ENCODE measurements around the gene FAM234B. TPM values are rescaled to one million over a fixed set of nuclear protein-coding genes. Genes with fewer than 3 reads are reported as not detected.
"Not testable (repeated sequence)": the region's sequence is repeated elsewhere in the genome, so short reads cannot be mapped to it uniquely, and the experiment has no call there.

FAM234B gene
- polyA plus RNA-seq, 6 donors from 2014 or later, result 2.0 to 8.9 (median 6.2) TPM

GRCh38 chr12:13028825-13029570 is 15.2 kb upstream of the FAM234B start:
- Mint-ChIP-seq H3K36me3 (no peaks in the 10 kb centered on the region), H3K4me3 (no peak overlapping the region), H3K27ac (no peak overlapping the region), H3K27me3 (peaks cover 0 to 11% (median 0%) of the 10 kb centered on the region in 3 donors), H3K9me3 (no peaks in the 10 kb centered on the region), H3K4me1 (peaks cover 0 to 5% (median 5%) of the 10 kb centered on the region in 3 donors)
- DNase-seq, result no peak
- no peak for ATAC-seq (ENCODE audit: low read depth in 2 of 2)

- no peaks in the 10 kb centered on the region for H3K4me1 Mint-ChIP-seq
- peaks cover 0 to 6% (median 0%) of the 10 kb centered on the region in 3 donors for H3K27me3 Mint-ChIP-seq
- no peaks in the 10 kb centered on the region for H3K9me3 Mint-ChIP-seq
- H3K4me3 Mint-ChIP-seq, result no peak overlapping the region
- H3K27ac Mint-ChIP-seq, result no peak overlapping the region
- no peaks in the 10 kb centered on the region for H3K36me3 Mint-ChIP-seq
- ATAC-seq (ENCODE audit: low read depth in 2 of 2), result no peak
- DNase-seq, result no peak
Measured at GRCh38 chr12:13030541-13031291, 13.5 kb upstream of the FAM234B start.

- no peaks in the 10 kb centered on the region for H3K4me1 Mint-ChIP-seq
- ATAC-seq (ENCODE audit: low read depth in 2 of 2) (no peak), DNase-seq (no peak)
- no peak overlapping the region for H3K27ac Mint-ChIP-seq
- H3K9me3 Mint-ChIP-seq, result no peaks in the 10 kb centered on the region
- no peaks in the 10 kb centered on the region for H3K36me3 Mint-ChIP-seq
- no peak overlapping the region for H3K4me3 Mint-ChIP-seq
- H3K27me3 Mint-ChIP-seq, result no peaks in the 10 kb centered on the region
Measured at GRCh38 chr12:13032164-13032563, 12.0 kb upstream of the FAM234B start.

- DNase-seq, result no peak
- no peak overlapping the region for H3K4me3 Mint-ChIP-seq
- no peaks in the 10 kb centered on the region for H3K4me1 Mint-ChIP-seq
- H3K9me3 Mint-ChIP-seq, result no peaks in the 10 kb centered on the region
- ATAC-seq (ENCODE audit: low read depth in 2 of 2), result no peak
- no peaks in the 10 kb centered on the region for H3K27me3 Mint-ChIP-seq
- H3K27ac Mint-ChIP-seq, result no peak overlapping the region
- H3K36me3 Mint-ChIP-seq, result no peaks in the 10 kb centered on the region
Measured at GRCh38 chr12:13033476-13033875, 10.7 kb upstream of the FAM234B start.

- Mint-ChIP-seq H3K27ac (peak overlapping the region in 1 of 6 donors; percentile 30), H3K4me1 (peaks cover 15 to 18% (median 17%) of the 10 kb centered on the region in 3 donors)
- not testable (repeated sequence) for DNase-seq; H3K36me3 Mint-ChIP-seq; H3K9me3 Mint-ChIP-seq; H3K27me3 Mint-ChIP-seq; H3K4me3 Mint-ChIP-seq; ATAC-seq (ENCODE audit: low read depth in 2 of 2)
Measured at GRCh38 chr12:13035335-13035734, 8.8 kb upstream of the FAM234B start.

GRCh38 chr12:13036881-13037280 is 7.3 kb upstream of the FAM234B start:
- peak overlapping the region in 1 of 6 donors; percentile 56 for H3K27ac Mint-ChIP-seq
- no peak overlapping the region for H3K4me3 Mint-ChIP-seq
- no peaks in the 10 kb centered on the region for H3K36me3 Mint-ChIP-seq
- DNase-seq (no peak), ATAC-seq (ENCODE audit: low read depth in 2 of 2) (no peak)
- H3K27me3 Mint-ChIP-seq, result no peaks in the 10 kb centered on the region
- peaks cover 18 to 25% (median 20%) of the 10 kb centered on the region in 3 donors for H3K4me1 Mint-ChIP-seq
- H3K9me3 Mint-ChIP-seq, result no peaks in the 10 kb centered on the region

GRCh38 chr12:13038491-13039161 is 5.6 kb upstream of the FAM234B start:
- Mint-ChIP-seq H3K4me3 (no peak overlapping the region), H3K9me3 (no peaks in the 10 kb centered on the region), H3K36me3 (no peaks in the 10 kb centered on the region), H3K27me3 (no peaks in the 10 kb centered on the region), H3K27ac (peak overlapping the region in 2 of 6 donors; percentile 38 to 83), H3K4me1 (peaks cover 20 to 25% (median 22%) of the 10 kb centered on the region in 3 donors)
- no peak for ATAC-seq (ENCODE audit: low read depth in 2 of 2)
- DNase-seq, result no peak

- peaks cover 22 to 25% (median 25%) of the 10 kb centered on the region in 3 donors for H3K4me1 Mint-ChIP-seq
- no peaks in the 10 kb centered on the region for H3K9me3 Mint-ChIP-seq
- DNase-seq, result peak; percentile 25
- ATAC-seq (ENCODE audit: low read depth in 2 of 2), result peak; percentile 59 to 72
- peak overlapping the region in 3 of 6 donors; percentile 3 to 65 (median 53) for H3K27ac Mint-ChIP-seq
- no peaks in the 10 kb centered on the region for H3K27me3 Mint-ChIP-seq
- peak overlapping the region in 6 of 8 donors; percentile 12 to 35 (median 22) for H3K4me3 Mint-ChIP-seq
- H3K36me3 Mint-ChIP-seq, result no peaks in the 10 kb centered on the region
Measured at GRCh38 chr12:13039328-13039956, 4.7 kb upstream of the FAM234B start.

- ATAC-seq (ENCODE audit: low read depth in 2 of 2) (no peak), DNase-seq (no peak)
- Mint-ChIP-seq H3K4me1 (peaks cover 31 to 39% (median 35%) of the 10 kb centered on the region in 3 donors), H3K4me3 (peak overlapping the region in 1 of 8 donors; percentile 78), H3K36me3 (no peaks in the 10 kb centered on the region), H3K9me3 (no peaks in the 10 kb centered on the region), H3K27ac (peak overlapping the region in 1 of 6 donors; percentile 58), H3K27me3 (no peaks in the 10 kb centered on the region)
Measured at GRCh38 chr12:13041224-13041623, 3.0 kb upstream of the FAM234B start.

GRCh38 chr12:13042666-13043230 is 1.4 kb upstream of the FAM234B start:
- ATAC-seq (ENCODE audit: low read depth in 2 of 2), result no peak

GRCh38 chr12:13044906-13045299 is 722 bp downstream of the FAM234B start:
- Mint-ChIP-seq H3K27ac (peak overlapping the region in 3 of 6 donors; percentile 73 to 86 (median 80)), H3K4me3 (peak overlapping the region; percentile 86 to 95 (median 90)), H3K27me3 (no peaks in the 10 kb centered on the region), H3K4me1 (peaks cover 23 to 31% (median 25%) of the 10 kb centered on the region in 3 donors), H3K36me3 (no peaks in the 10 kb centered on the region), H3K9me3 (no peaks in the 10 kb centered on the region)
- DNase-seq (no peak), ATAC-seq (ENCODE audit: low read depth in 2 of 2) (no peak)

More at GRCh38 chr12:13042666-13043230, 1.4 kb upstream of the FAM234B start:
- Mint-ChIP-seq H3K27me3 (no peaks in the 10 kb centered on the region), H3K4me3 (peak overlapping the region in 6 of 8 donors; percentile 86 to 95 (median 88)), H3K4me1 (peaks cover 35 to 40% (median 37%) of the 10 kb centered on the region in 3 donors), H3K9me3 (no peaks in the 10 kb centered on the region), H3K36me3 (no peaks in the 10 kb centered on the region), H3K27ac (no peak overlapping the region)
- DNase-seq, result no peak

- Mint-ChIP-seq H3K27me3 (no peaks in the 10 kb centered on the region), H3K27ac (no peak overlapping the region), H3K36me3 (no peaks in the 10 kb centered on the region), H3K4me1 (peaks cover 16 to 27% (median 19%) of the 10 kb centered on the region in 3 donors), H3K4me3 (peak overlapping the region in 6 of 8 donors; percentile 38 to 95 (median 87)), H3K9me3 (no peaks in the 10 kb centered on the region)
- no peak for DNase-seq
- no peak for ATAC-seq (ENCODE audit: low read depth in 2 of 2)
Measured at GRCh38 chr12:13045816-13046215, 1.6 kb downstream of the FAM234B start.

- no peaks in the 10 kb centered on the region for H3K36me3 Mint-ChIP-seq
- H3K27ac Mint-ChIP-seq, result no peak overlapping the region
- ATAC-seq (ENCODE audit: low read depth in 2 of 2) (no peak), DNase-seq (no peak)
- no peaks in the 10 kb centered on the region for H3K27me3 Mint-ChIP-seq
- H3K9me3 Mint-ChIP-seq, result no peaks in the 10 kb centered on the region
- H3K4me3 Mint-ChIP-seq, result peak overlapping the region in 1 of 8 donors; percentile 92
- H3K4me1 Mint-ChIP-seq, result peaks cover 16 to 26% (median 19%) of the 10 kb centered on the region in 3 donors
Measured at GRCh38 chr12:13046964-13047363, 2.8 kb downstream of the FAM234B start.
